ENCODE measurements around the gene SLC12A9. TPM values are rescaled to one million over a fixed set of nuclear protein-coding genes. Genes with fewer than 3 reads are reported as not detected.

SLC12A9 gene
- total and polyA plus RNA-seq, 2 of the 8 experiments (the other 6 are each of a cell fraction or from before 2014, with no cell fraction given) = 31.4 to 40.1 TPM

DNA sequence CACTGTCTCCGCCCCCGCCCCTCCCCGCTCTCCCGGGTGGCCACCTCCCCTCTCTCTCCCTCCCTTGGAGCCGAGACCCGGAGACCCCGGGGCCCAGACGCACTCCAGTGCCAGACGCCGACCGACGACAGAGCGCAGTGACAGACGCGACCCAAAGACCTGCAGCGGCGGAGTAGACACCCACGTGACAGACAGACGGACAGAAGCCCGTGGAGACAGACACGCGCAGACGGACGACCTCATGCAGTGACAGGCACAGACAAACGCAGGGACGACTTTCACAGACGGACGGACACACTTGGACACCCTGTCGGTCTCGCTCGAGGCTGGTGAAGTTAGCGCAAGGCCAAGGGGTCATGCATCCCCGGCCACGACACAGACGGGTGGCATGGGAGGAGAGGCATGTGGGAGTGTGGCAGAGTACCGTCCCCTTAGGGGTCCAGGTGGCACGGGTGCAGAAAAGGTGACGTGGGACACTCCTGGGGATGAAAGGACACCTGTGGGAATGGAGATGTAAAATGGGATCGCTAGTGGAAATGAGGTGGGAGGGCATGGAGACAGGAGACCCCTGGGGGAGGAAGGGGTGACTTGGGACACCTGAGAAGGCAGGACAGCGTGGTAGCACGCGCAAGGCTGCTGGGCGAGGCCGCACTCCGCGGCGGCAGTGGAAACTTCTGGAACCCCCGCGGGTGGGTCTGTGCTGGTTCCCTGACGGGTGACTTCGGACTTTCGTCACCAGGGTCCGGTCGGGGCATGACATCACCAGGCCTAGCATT is 43.6 kb downstream of the SLC12A9 start (continued):
- TF ChIP-seq BACH1 (IDR thresholded peaks at IDR 0.05; ENCODE audit: low read length) = peak; percentile 62
- TF ChIP-seq, protein P1, sequence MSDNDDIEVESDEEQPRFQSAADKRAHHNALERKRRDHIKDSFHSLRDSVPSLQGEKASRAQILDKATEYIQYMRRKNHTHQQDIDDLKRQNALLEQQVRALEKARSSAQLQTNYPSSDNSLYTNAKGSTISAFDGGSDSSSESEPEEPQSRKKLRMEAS (IDR thresholded peaks at IDR 0.05) = peak; percentile 38; the same call in 1 of the 2 replicates
- TF ChIP-seq, protein P2, sequence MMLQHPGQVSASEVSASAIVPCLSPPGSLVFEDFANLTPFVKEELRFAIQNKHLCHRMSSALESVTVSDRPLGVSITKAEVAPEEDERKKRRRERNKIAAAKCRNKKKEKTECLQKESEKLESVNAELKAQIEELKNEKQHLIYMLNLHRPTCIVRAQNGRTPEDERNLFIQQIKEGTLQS (IDR thresholded peaks at IDR 0.05; ENCODE audit: insufficient read depth, low read depth, low read length) = no peak
- no peak for TF ChIP-seq POU5F1 (IDR thresholded peaks at IDR 0.05; ENCODE audit: low read depth, low read length)
